ENCODE results near the gene SMLR1. TPM values are rescaled to one million over a fixed set of nuclear protein-coding genes. Genes with fewer than 3 reads are reported as not detected.
"Not testable (repeated sequence)": the region's sequence is repeated elsewhere in the genome, so short reads cannot be mapped to it uniquely, and the experiment has no call there.

SMLR1 gene
- not detected for total RNA-seq

GRCh38 chr6:130827247-130828149, at the start of gene SMLR1:
SMLR1 (plus strand) TSS chr6:130827406; CDS start chr6:130827414, 8 bp downstream.
- no peak for DNase-seq

GRCh38 chr6:130778946-130779657, 48.1 kb upstream of the SMLR1 start:
- peak; percentile 86 for DNase-seq

DNA sequence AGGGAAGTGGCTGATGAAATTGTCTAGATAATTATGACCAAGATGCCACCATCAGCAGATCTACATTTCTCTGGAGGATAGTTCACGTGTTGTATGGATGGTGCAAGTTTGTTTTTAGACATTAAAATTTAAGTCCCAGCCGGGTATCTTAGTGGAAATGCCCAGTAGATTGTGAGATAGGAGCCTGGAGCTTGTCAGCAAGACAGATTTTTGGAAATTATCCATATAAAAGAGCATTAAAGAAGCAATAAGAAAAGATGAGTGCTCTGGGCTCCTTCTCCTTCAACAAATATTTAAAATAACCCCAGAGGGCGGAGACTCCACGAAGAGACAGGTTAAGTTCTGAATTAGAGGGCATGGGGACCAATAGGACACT, 47.6 kb upstream of the SMLR1 start:
- DNase-seq = no peak

- DNase-seq = no peak
Observed at GRCh38 chr6:130780122-130780521, 47.1 kb upstream of the SMLR1 start.

DNA sequence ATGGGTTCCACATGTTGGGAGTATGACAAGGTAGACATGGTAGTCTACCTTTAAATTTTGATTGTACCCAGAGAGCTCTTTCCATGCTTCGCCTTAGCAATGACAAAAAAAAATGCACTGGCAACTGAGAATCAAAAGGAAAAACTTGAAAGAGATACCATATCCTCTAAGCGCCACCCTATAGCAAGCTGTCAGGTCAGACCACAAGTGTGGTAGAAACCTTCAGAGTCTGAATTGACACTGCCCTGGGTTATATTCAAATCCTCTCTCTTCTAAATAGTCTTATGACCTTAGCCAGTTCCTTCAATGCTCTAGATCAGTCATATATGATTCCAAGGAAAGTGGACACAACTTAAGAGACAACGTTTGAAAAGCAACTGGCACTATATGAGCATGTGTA, 45.6 kb upstream of the SMLR1 start:
- no peak for DNase-seq

- peak; percentile 19 for DNase-seq
Observed at GRCh38 chr6:130783416-130784107, 43.6 kb upstream of the SMLR1 start.

- no peak for DNase-seq
Observed at GRCh38 chr6:130787726-130788500, 39.3 kb upstream of the SMLR1 start.

DNA sequence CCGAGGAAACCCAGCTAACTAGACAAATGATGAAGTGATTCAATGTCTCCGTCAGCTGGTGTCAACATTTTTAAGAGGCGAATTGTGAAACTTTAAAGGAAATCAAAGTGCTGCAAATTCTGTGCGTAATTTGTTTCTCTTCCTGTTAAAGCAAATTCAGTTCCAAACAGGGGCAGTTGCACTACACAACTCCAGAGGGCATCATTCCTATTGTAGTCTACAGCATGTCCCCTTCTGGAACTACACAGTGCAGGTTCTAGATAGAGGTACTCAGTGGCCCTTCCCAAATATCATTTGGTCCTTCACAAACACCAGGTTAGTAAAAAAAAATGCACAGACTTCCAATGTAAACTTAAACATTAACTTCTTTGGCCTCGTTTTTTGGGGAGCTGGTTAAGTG, 38.3 kb upstream of the SMLR1 start:
- DNase-seq = no peak

DNA sequence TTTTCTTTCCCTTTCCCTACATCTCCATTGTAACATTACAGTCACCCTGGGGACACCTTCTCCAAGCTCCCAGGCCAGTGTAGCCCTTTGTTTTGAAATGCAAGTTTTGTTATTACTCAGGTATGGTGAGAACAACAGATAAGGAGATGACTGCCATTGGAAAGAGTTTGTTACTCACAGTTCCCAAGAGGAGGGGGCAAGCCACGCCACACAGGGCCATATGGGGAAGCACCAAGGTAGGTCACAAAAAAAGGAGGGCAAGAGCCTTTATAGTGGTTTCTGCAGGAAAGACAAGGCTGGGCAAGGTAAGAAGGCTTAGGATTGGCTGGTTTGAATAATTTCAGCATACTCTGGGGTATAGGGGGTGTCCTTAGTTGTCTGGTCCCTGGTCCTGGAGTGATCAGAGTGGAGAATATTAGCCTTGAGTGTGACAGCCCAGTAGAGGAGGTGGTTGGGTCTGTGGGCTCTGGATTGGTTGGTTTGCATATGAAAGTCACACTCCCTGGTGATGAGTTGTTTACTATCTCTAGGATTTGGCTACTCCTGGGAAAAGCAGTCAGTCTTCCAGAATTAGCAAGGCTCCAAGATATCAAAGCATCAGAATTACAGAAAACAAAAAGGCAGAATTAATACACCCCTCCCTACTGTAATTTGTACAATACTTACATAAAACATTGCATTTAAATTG, 33.1 kb upstream of the SMLR1 start:
- no peak for DNase-seq

GRCh38 chr6:130794738-130795137, 32.5 kb upstream of the SMLR1 start:
- no peak for DNase-seq

DNA sequence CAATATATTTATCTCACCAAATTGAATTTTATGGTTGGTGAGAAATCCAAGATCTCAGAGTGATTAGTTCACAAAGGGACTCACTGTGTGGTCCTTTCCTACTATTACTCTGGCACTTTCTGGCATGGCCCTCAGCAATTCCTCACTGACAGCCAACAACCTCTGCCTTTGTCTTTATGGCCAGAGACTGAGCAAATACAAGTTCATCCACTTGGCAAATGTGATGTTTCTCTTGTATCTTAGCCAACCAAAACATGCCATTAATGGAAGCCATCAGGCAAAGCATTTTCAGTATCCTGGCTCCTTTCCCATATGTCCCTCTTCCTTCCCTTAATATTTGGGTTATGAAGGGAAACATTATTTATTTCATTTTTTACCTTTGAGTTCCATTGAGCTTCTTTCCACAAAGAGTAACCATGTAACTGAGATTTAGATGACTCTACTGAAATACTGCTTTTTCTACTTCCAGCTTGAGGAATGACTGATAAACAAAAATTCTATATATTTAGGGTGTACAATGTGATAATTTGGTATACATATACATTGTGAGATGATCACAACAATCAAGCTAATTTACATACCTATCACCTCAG, 30.8 kb upstream of the SMLR1 start:
- peak; percentile 19 for DNase-seq

- no peak for DNase-seq
Observed at GRCh38 chr6:130797061-130797460, 30.1 kb upstream of the SMLR1 start.

- DNase-seq = not testable (repeated sequence)
Observed at GRCh38 chr6:130801368-130801767, 25.8 kb upstream of the SMLR1 start.

DNA sequence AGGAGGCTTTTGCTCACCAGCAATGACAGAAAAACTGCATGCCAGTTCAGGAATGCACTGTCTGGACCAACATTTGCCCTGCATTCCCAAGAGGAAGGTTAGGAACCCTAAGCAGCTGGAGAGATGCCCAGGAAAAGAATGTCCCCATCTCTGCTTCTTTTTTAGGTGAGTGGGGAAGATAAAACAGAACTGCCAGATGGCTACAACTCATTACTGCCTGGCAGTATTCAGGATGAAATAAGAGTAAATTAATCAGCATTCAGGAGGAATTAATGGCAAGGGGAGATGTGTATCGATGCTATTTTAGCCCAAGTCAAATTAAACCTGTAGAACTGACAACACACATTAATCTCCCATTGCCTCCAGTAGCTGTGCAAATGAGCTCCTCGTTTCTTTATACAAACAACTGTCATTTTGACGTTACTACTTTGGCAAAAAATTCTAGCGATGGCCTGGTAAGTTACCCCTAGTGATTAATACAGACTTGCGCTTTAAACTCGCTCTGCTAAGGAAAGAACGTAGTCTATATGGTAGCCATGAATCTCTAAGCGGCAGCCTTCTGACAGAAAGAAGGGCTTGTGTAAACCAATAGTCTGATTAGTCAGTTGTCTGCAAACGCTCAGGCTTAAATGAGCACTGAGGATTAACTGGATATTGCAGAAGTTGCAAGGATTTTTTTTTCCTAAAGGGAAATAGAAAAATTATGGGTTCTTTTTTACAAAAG, 16.7 kb upstream of the SMLR1 start:
- no peak for DNase-seq

DNA sequence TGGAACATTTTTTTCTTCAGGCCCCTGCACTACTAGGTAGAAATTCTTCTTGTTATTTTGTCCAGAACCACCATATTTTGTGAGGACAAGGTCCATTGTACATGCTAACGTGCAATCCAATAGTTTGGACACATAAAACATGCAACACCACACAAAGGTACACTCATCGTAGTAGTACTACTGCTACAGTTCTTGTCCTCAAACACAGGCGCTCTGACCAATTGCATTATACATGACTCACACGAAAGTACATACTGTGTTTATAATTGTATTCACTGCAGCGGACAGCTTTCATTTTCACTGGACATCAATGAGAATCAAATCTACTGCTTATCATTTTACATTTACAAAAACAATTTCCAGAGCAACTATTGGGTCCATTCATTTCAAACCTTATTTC, 15.3 kb upstream of the SMLR1 start:
- no peak for DNase-seq

DNA sequence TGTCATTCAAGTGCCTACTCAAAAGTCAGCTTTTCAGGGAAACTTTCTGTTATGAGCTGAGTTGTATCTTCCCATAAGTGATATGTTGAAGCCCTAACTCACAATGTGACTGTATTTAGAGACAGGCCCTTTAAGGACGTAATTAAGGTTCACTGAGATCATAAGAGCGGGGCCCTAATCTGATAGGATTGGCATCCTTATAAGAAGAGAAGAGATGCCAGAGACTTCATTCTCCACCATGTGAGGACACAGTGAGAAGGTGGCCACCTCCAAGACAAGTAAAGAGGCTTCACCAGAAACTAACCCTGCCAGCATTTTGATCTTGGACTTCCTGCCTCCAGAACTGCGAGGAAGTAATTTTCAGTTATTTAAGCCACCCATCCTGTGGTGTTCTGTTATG, 12.7 kb upstream of the SMLR1 start:
- no peak for DNase-seq

- DNase-seq = no peak
Observed at GRCh38 chr6:130815200-130816071, 11.8 kb upstream of the SMLR1 start.

DNA sequence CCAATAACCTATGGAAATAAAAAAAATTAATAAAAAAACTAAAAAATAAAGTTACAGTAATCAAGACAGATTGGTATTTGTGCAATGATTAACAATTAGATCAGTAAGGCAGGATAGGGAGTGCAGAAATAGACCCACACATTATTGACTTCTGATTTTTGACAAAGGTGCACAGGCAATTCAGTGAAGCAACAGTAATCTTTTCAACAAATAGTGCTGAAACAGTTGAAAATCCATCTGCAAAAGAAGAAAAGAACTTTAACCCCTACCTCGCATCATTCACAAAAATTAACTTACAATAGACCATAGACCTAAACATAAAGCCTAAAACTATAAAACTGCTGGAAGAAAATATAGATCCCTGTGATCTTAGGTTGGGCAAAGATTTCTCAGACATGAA, 4.5 kb upstream of the SMLR1 start:
- DNase-seq = no peak

GRCh38 chr6:130824978-130825694, 2.1 kb upstream of the SMLR1 start:
- no peak for DNase-seq

Measured in skin of body (tissue), 2 donors.